Activated CD4-positive, alpha-beta T cell treated with anti-CD3 and anti-CD28 coated beads, Interleukin-2, Interleukin-4, amounts not matched to agents 100 ng/mL and 50 ng/mL, durations not matched to agents 16 hours and 8 hours (primary cell): Measurements from ENCODE around the gene FOXK2.

Experiments
- DNase-seq: peaks from one replicate; pipeline ENCODE4 v3.0.0-alpha.2; 2020; ENCODE audit warnings: low spot score

Gene FOXK2

GRCh38 chr17:82590881-82591539 is 71.5 kb downstream of the FOXK2 start:
- DNase-seq: no peak

GRCh38 chr17:82592289-82592766 is 72.8 kb downstream of the FOXK2 start:
- DNase-seq: no peak

GRCh38 chr17:82592767-82593589 is 73.4 kb downstream of the FOXK2 start:
- peak; percentile 82 for DNase-seq

DNA sequence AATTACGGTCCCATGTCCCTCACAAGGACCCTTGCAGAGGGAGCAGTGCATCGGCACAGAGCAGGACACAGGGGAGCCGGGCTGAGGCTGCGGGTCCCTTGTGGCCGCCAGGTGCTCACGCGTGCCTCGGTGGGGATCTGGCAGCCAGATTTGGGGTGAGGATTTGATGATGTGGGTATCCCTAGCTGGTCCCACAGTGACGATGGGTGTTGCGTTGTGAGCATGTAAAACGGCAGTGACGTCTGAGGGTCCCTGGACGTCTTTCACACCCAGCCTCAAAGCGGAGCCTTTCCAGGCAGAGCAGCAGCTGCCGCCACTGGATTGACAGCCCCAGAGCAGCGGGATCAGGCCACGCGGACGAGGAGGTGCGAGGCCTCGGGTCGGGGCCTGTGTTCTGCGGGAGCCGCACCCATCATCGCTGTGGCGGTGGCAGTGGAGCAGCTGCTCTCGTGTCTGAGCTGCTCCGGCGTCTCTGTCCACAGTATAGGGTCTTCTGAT is 74.1 kb downstream of the FOXK2 start:
- no peak for DNase-seq

DNA sequence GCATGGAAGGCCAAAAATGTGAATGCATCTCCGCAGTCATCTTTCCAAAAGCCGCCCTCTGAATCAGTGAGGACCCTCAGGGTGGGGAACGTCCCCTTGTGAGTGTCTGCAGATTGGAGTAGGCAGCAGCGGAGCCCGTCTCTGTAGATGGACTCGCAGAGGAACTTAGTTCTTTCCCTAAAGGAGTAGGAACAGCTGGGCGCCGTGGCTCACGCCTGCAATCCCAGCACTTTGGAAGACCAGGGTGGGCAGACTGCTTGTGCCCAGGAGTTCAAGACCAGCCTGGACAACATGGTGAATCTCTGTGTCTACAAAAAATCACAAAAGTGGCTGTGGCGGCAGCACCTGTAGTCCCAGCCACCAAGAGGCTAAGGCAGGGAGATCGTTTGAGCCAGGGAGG is 75.0 kb downstream of the FOXK2 start:
- DNase-seq: no peak

DNA sequence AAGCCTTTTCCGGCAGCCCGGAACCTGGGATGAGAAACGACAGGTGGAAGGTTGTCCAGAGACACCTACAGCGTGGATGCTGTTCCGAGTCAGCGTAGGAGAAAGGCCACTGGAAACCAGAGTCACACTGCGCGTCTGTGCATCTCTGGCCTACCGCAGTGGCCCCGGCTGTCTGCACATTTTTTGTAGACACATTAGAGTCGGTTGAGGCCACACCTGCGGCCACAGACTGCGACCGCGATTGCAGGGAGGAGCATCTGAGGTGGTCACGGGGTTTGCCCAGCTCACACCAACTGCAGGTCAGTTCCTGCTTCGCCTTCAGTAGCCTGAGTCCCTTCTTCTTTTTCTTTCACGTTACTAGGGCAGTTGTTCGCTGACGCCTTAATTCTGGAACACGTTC is 76.4 kb downstream of the FOXK2 start:
- no peak for DNase-seq

- DNase-seq: no peak
Observed at GRCh38 chr17:82596296-82596695, 76.8 kb downstream of the FOXK2 start.

- DNase-seq: no peak
Observed at GRCh38 chr17:82596837-82597672, 77.5 kb downstream of the FOXK2 start.

DNA sequence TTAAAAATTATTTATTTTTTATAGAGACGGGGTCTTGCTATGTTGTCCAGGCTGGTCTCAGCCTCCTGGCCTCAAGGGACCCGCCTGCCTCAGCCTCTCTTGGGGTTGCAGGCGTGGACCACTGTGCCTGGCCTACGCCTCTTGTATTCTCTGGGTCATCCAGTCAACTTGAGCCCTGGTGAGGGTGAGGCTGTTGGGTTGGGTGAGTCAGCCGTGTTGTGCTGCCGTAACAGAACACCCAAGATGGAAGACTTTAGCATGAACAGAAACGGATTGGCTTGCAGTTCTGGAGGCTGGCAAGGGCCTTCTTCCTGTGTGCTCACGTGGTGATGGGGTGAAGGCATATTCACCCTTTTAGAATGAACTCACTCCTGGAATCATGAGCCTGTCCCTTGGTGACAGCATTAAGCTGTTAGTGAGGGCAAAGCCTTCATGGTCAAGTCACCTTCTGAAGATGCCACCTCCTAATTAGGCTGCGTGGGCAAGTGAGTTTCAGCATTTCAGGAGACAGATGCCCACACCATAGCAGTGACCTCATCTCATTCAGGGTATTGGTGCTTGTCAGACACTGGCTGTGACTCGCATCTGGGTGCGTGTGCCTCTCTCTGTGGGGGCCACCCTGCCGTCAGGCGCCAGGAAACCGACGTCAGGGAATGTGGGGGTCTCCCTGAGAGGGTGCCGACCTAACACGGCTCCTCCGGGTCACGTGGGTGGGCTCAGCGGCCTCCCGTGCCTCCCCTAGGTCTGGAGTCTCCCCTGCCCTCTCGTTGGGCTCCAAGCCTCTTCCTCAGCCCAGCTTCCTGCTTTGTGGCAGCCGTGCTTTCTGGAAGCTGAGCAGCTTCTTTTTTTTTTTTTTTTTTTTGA is 79.0 kb downstream of the FOXK2 start:
- no peak for DNase-seq

DNA sequence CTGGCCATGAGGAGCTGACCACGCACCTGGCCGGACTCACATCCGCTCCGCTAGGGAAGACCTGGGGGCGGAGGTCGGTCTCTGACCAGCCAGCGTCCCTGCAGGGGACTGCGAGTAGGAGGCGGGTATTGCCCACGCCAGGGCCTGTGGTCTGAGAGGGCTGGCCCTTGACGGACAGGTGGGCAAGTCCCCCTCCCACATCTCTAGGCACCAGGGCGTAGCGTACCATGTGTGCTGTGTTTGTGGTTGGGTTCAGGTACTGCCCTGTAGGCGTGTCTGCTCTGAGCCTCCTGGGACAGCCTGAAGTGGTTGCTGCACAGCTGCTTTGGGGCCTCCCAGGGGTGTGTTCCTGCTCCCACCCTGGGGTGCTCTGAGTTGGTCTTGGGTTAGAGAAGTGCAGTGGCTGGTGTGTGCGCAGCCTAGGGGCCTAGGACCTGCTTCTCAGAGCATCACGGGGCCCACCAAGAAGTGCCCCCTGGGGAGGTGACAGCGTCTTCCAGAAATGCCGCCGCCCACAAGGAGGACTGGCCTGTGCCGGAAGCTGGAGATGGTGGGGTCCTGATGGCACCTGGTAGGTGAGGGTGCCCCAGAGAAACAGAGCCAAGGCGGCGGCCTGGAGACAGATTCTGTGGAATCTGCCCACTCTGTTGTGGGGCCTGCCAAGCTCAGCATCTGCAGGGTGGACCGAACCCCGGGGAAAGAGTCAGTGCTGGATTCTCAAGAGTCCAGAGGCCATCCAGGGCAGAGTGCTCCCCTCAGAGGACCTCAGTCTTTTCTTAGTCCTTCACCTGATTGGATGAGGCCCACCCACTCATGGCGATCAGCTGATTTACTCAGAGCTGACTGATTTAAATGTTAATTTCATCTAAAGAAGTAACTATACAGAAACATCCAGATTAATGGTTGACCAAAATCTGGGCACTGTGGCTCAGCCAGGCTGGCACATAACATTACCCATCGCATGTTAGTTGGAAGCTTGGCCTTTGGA is 80.4 kb downstream of the FOXK2 start:
- no peak for DNase-seq

- no peak for DNase-seq
Observed at GRCh38 chr17:82600731-82601446, 81.4 kb downstream of the FOXK2 start.

- no peak for DNase-seq
Observed at GRCh38 chr17:82601447-82602000, 82.0 kb downstream of the FOXK2 start.

DNA sequence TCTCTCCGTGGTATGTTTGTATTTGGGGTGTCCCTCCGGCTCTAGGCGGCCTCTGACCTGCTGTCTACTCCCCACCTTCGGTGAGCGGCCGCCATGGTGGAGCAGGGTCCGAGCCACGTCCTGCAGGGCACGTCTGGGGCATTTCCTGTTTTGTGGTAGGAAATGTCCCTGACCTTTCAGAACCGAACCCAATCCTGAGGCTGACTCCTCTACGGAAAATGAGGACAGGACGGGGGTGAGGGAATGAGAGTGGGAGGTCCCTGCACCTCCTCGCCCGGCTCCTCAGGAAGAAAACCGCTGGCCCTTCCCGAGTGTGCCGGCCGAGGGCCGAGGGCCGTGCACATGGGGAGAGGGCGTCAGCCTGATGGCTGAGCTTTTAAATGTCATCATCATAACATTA is 83.0 kb downstream of the FOXK2 start:
- no peak for DNase-seq

GRCh38 chr17:82602986-82603710 is 83.6 kb downstream of the FOXK2 start:
- peak; percentile 16 for DNase-seq

DNA sequence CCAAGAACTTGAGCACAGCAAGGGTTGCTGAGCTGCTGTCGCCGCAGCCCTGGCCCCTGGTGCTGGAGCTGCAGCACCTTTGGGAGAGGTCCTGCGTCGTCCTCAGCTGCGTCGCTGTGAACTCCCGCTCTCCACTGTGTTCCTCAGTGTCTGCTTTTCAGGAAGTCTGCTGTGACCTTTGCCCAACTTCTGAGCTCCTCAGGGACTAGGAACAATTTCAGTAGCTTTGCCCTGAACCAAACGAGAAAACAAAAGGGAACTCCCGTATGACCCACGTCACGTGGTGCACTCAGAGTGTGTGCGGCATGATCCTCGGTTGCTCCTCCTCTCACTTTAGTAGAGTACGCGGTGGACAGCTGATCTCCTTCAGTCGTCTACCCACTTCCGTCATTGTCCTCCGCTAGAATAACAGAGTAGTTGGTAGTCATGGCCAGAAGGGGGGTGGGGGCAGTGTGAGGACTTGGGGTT is 84.5 kb downstream of the FOXK2 start:
- no peak for DNase-seq

- no peak for DNase-seq
Observed at GRCh38 chr17:82604532-82604931, 85.0 kb downstream of the FOXK2 start.

- DNase-seq: no peak
Observed at GRCh38 chr17:82605939-82606600, 86.5 kb downstream of the FOXK2 start.

DNA sequence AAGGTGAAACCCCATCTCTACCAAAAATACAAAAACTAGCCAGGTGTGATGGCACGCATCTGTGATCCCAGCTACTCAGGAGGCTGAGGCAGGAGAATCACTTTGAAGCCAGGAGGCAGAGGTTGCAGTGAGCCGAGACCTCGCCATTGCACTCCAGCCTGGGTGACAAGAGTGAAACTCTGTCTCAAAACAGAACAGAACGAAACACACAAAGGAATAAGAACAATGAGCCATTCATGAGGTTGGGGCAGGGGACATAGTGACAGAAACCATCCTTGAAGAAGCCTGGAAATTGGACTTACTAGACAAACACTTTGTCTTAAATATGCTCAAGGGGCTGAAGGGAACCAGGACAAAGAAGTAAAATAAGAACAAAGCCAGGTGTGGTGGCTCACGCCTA is 89.3 kb downstream of the FOXK2 start:
- DNase-seq: no peak
